Tibial artery (tissue), 4 donors: Measurements from ENCODE around the gene SLC20A1.
A peak's percentile ranks its signal among the peaks of the same experiment; 100 is the strongest.

Source experiments
- DNase-seq, 2 donors: peaks; one replicate each; pipeline ENCODE4 v3.0.0-alpha.2; 2019
- H3K27ac ChIP-seq, 2 donors: fragments of 200-600 bp; sonication (generic) in 1 of 2; 1 replicate in 1 of 2; 2 replicates in 1 of 2; pipeline ENCODE4 v1.5.1; 2018 to 2019; ENCODE audit warnings: mild to moderate bottlenecking in 1 of 2
- H3K27me3 ChIP-seq, 2 donors: fragments of 200-600 bp; sonication (generic) in 1 of 2; one replicate each; pipeline versions ENCODE4 v1.5.1 to v1.6.0; 2016 to 2019
- H3K36me3 ChIP-seq, 3 donors: fragments of 200-600 bp; sonication (generic) in 2 of 3; one replicate each; pipeline ENCODE4 v1.5.1; 2016 to 2019; ENCODE audit warnings: mild to moderate bottlenecking in 2 of 3
- H3K4me1 ChIP-seq, 4 donors: fragments of 200-600 bp; sonication (generic) in 2 of 4; 1 replicate in 3 of 4; 2 replicates in 1 of 4; pipeline ENCODE4 v1.5.1; 2016 to 2019
- H3K4me3 ChIP-seq, 2 donors: fragments of 200-600 bp; sonication (generic) in 1 of 2; 1 replicate in 1 of 2; 2 replicates in 1 of 2; pipeline ENCODE4 v1.5.1; 2018 to 2019; ENCODE audit warnings: mild to moderate bottlenecking in 2 of 2
- H3K9me3 ChIP-seq, 3 donors: fragments of 200-600 bp; sonication (generic) in 1 of 3; one replicate each; pipeline ENCODE4 v1.5.1; 2016 to 2019
- intact Hi-C: fragments of 100-400 bp; cut with DNase I; formaldehyde crosslinking; loops from one replicate; pipeline ENCODE4 v1.15.0; 2023; ENCODE audit warnings: low total_unique reads
- TF ChIP-seq, protein P1 (sequence below), 2 experiments: fragments of 200-600 bp in 1 of 2; fragments of 450-650 bp in 1 of 2; IDR thresholded peaks; one replicate each; pipeline ENCODE4 v1.5.1; 2017 to 2019; ENCODE audit warnings: antibody characterized with exemption in 2 of 2, mild to moderate bottlenecking in 1 of 2, moderate library complexity in 1 of 2

Gene SLC20A1

GRCh38 chr2:112698834-112699515 is 53.2 kb downstream of the SLC20A1 start:
- H3K27ac ChIP-seq, result no peak overlapping the region

GRCh38 chr2:112699984-112700667 is 54.4 kb downstream of the SLC20A1 start:
- no peak for DNase-seq
- intact Hi-C loops, result loop anchor here (10.0 kb wide), 1 partner anchor 75 kb away; no protein-coding TSS in a partner anchor
- Histone ChIP-seq H3K27ac (no peak overlapping the region), H3K9me3 (no peaks in the 10 kb centered on the region), H3K27me3 (peaks cover 0 to 5% of the 10 kb centered on the region in 2 donors), H3K36me3 (no peaks in the 10 kb centered on the region), H3K4me3 (no peak overlapping the region), H3K4me1 (no peaks in the 10 kb centered on the region)
- TF ChIP-seq, protein P1, sequence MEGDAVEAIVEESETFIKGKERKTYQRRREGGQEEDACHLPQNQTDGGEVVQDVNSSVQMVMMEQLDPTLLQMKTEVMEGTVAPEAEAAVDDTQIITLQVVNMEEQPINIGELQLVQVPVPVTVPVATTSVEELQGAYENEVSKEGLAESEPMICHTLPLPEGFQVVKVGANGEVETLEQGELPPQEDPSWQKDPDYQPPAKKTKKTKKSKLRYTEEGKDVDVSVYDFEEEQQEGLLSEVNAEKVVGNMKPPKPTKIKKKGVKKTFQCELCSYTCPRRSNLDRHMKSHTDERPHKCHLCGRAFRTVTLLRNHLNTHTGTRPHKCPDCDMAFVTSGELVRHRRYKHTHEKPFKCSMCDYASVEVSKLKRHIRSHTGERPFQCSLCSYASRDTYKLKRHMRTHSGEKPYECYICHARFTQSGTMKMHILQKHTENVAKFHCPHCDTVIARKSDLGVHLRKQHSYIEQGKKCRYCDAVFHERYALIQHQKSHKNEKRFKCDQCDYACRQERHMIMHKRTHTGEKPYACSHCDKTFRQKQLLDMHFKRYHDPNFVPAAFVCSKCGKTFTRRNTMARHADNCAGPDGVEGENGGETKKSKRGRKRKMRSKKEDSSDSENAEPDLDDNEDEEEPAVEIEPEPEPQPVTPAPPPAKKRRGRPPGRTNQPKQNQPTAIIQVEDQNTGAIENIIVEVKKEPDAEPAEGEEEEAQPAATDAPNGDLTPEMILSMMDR (IDR thresholded peaks at IDR 0.05), result no peak

More at GRCh38 chr2:112698834-112699515, 53.2 kb downstream of the SLC20A1 start:
- Histone ChIP-seq H3K4me3 (no peak overlapping the region), H3K27me3 (peaks cover 0 to 5% of the 10 kb centered on the region in 2 donors), H3K9me3 (no peaks in the 10 kb centered on the region), H3K36me3 (no peaks in the 10 kb centered on the region), H3K4me1 (no peaks in the 10 kb centered on the region)
- no peak for DNase-seq
- TF ChIP-seq, protein P1 (IDR thresholded peaks at IDR 0.05), result no peak
- intact Hi-C loops, result loop anchor here (10.0 kb wide), 1 partner anchor 74 kb away; no protein-coding TSS in a partner anchor

DNA sequence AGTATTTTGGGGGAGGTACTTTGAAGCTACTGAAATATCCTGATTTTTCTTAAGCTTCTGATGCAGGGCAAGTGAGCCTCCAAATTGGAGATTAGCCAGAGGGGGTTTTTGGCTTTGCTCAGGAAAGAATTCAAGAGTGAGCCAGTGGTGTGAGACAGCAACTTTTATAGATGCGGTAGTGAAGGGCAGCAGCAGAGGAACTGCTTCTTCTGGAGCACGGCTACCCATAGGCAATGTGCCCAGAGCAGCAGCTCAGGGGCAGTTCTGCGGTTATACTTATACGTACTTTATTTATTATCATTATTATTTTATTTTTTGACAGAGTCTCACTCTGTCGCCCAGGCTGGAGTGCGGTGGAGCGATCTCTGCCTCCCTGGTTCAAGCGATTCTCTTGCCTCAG is 55.3 kb downstream of the SLC20A1 start:
- no peaks in the 10 kb centered on the region for H3K4me1 ChIP-seq
- DNase-seq, result peak in 1 of 2 donors; percentile 34
- H3K27me3 ChIP-seq, result peaks cover 0 to 5% of the 10 kb centered on the region in 2 donors
- H3K9me3 ChIP-seq, result no peaks in the 10 kb centered on the region
- H3K4me3 ChIP-seq, result no peak overlapping the region
- H3K36me3 ChIP-seq, result no peaks in the 10 kb centered on the region
- intact Hi-C loops, result no loop called here
- H3K27ac ChIP-seq, result no peak overlapping the region
- TF ChIP-seq, protein P1 (IDR thresholded peaks at IDR 0.05), result no peak

GRCh38 chr2:112703684-112704083 is 57.9 kb downstream of the SLC20A1 start:
- H3K27me3 ChIP-seq, result peaks cover 0 to 7% of the 10 kb centered on the region in 2 donors
- H3K4me1 ChIP-seq, result no peaks in the 10 kb centered on the region
- TF ChIP-seq, protein P1 (IDR thresholded peaks at IDR 0.05), result no peak
- H3K4me3 ChIP-seq, result no peak overlapping the region
- no peak overlapping the region for H3K27ac ChIP-seq
- DNase-seq, result no peak
- H3K9me3 ChIP-seq, result no peaks in the 10 kb centered on the region
- H3K36me3 ChIP-seq, result no peaks in the 10 kb centered on the region
- intact Hi-C loops, result no loop called here

GRCh38 chr2:112705575-112705974 is 59.8 kb downstream of the SLC20A1 start:
- no peak overlapping the region for H3K27ac ChIP-seq
- TF ChIP-seq, protein P1 (IDR thresholded peaks at IDR 0.05), result no peak
- intact Hi-C loops, result no loop called here
- DNase-seq, result no peak
- no peak overlapping the region for H3K4me3 ChIP-seq
- no peaks in the 10 kb centered on the region for H3K9me3 ChIP-seq
- no peaks in the 10 kb centered on the region for H3K36me3 ChIP-seq
- no peaks in the 10 kb centered on the region for H3K4me1 ChIP-seq
- peaks cover 0 to 7% of the 10 kb centered on the region in 2 donors for H3K27me3 ChIP-seq
